ENCODE results near the gene RAB1A. TPM values are rescaled to one million over a fixed set of nuclear protein-coding genes. Genes with fewer than 3 reads are reported as not detected.

RAB1A gene
- total and polyA plus RNA-seq, 9 of the 15 experiments (the other 6 are each of a cell fraction or from before 2014, with no cell fraction given): 43.8 to 163 (median 67.7) TPM

GRCh38 chr2:65113816-65114215 is 16.1 kb downstream of the RAB1A start:
- peaks cover 17% of the 10 kb centered on the region; the same call in 2 of the 3 replicates for H3K36me3 ChIP-seq (ENCODE audit: control insufficient read depth, insufficient read depth, low read length)
- 42% methylated on average over 2 of the region's 2 CpGs for WGBS (ENCODE audit: insufficient coverage, low coverage, missing lambda C conversion rate)
- TF ChIP-seq ETV5 (CRISPR knock-in tag; IDR thresholded peaks at IDR 0.05; ENCODE audit: low read depth): no peak
- no peak for TF ChIP-seq NONO (IDR thresholded peaks at IDR 0.05; ENCODE audit: low read depth in 2 of 2, low read length in 1 of 2)
- TF ChIP-seq ZNF121 (CRISPR knock-in tag; conservative IDR thresholded peaks at IDR 0.05): no peak
- TF ChIP-seq CREB5 (CRISPR knock-in tag; IDR thresholded peaks at IDR 0.05): no peak
- no peak for TF ChIP-seq CBX2 (IDR thresholded peaks at IDR 0.05; ENCODE audit: insufficient read depth, low read length, poor library complexity, severe bottlenecking)
- TF ChIP-seq ZNF76 (CRISPR knock-in tag; IDR thresholded peaks at IDR 0.05; ENCODE audit: borderline replicate concordance): no peak
- TF ChIP-seq CXXC5 (CRISPR knock-in tag; IDR thresholded peaks at IDR 0.05): no peak
- no peak for TF ChIP-seq CBX5 (IDR thresholded peaks at IDR 0.05; ENCODE audit: borderline replicate concordance, low read depth)
- no peak for TF ChIP-seq COPS2 (conservative IDR thresholded peaks at IDR 0.05)
- no peak for TF ChIP-seq HMGXB4 (CRISPR knock-in tag; IDR thresholded peaks at IDR 0.05)
- no peak for TF ChIP-seq RBFOX2 (IDR thresholded peaks at IDR 0.05; ENCODE audit: low read depth, low read length)
- TF ChIP-seq TCF7 (IDR thresholded peaks at IDR 0.05; ENCODE audit: borderline replicate concordance): no peak
- no peak for TF ChIP-seq ARID3B (CRISPR knock-in tag; IDR thresholded peaks at IDR 0.05; ENCODE audit: borderline replicate concordance)
- TF ChIP-seq ETS1 (conservative IDR thresholded peaks at IDR 0.05; ENCODE audit: control insufficient read depth, low read depth, low read length): no peak
- no peak for TF ChIP-seq CBX3 (IDR thresholded peaks at IDR 0.05; ENCODE audit: borderline replicate concordance in 1 of 2, low read length in 2 of 2)
- no peak for TF ChIP-seq MBD2 (IDR thresholded peaks at IDR 0.05; ENCODE audit: borderline replicate concordance, low read depth)
- no peak for TF ChIP-seq ZNF146 (CRISPR knock-in tag; IDR thresholded peaks at IDR 0.05; ENCODE audit: unreplicated experiment)

More at GRCh38 chr2:65113816-65114215, 16.1 kb downstream of the RAB1A start:
- peak; percentile 23; the same call in 1 of the 3 replicates for ATAC-seq
- POLR2A ChIA-PET: interaction anchor here (1.0 to 1.9 kb wide), 5 partner anchors 10 to 73 kb away, joined by 3 to 9 read pairs (median 4); partner anchors contain the start of genes CEP68 and RAB1A
- in situ Hi-C loops (cut with MboI): no loop called here
- CTCF ChIA-PET (ENCODE audit: low intra/inter-chr PET ratio): no interaction called here
- Histone ChIP-seq H3K79me2 (ENCODE audit: control insufficient read depth, insufficient read depth, low read length) (peaks cover 97% of the 10 kb centered on the region), H3K9me1 (ENCODE audit: control insufficient read depth, insufficient read depth, low read length) (no peaks in the 10 kb centered on the region), H3K27ac (ENCODE audit: extremely low read depth, low read depth, low read length) (no peak overlapping the region), H3K9ac (ENCODE audit: insufficient read depth in 1 of 2, low read depth in 2 of 2, low read length in 2 of 2) (no peak overlapping the region), H4K20me1 (replicated peaks; ENCODE audit: control insufficient read depth, insufficient read depth, low read length) (peaks cover 9% of the 10 kb centered on the region), H3K27me3 (ENCODE audit: control insufficient read depth in 2 of 2, insufficient read depth in 2 of 2, low read length in 2 of 2) (no peaks in the 10 kb centered on the region), H3K4me2 (ENCODE audit: insufficient read depth, low read length) (no peak overlapping the region), H3K9me3 (replicated peaks; ENCODE audit: control insufficient read depth, insufficient read depth, low read depth, low read length) (no peaks in the 10 kb centered on the region; the same call in 1 of the 2 replicates), H3K4me1 (replicated peaks in 1 of 2; ENCODE audit: control insufficient read depth in 2 of 2, insufficient read depth in 2 of 2, low read length in 2 of 2) (0 out of 5 replicates have a peak, but pooled peaks cover 0 to 2% of the 10 kb centered on the region in 2 experiments), H3K4me3 (no peak overlapping the region), H2AFZ (ENCODE audit: low read depth, low read length) (no peak overlapping the region)
- DNase-seq (ENCODE audit: extremely low read depth in 1 of 4, low spot score in 3 of 4): no peak
- BruUV-seq (replicated peaks): no TSS peak
- no peak for FAIRE-seq
- intact Hi-C loops (cut with micrococcal nuclease): no loop called here

Data from K562 (cell line).